ENCODE measurements around the gene FAAH2.
"Not testable (repeated sequence)": the region's sequence is repeated elsewhere in the genome, so short reads cannot be mapped to it uniquely, and the experiment has no call there.

FAAH2 gene, protein sequence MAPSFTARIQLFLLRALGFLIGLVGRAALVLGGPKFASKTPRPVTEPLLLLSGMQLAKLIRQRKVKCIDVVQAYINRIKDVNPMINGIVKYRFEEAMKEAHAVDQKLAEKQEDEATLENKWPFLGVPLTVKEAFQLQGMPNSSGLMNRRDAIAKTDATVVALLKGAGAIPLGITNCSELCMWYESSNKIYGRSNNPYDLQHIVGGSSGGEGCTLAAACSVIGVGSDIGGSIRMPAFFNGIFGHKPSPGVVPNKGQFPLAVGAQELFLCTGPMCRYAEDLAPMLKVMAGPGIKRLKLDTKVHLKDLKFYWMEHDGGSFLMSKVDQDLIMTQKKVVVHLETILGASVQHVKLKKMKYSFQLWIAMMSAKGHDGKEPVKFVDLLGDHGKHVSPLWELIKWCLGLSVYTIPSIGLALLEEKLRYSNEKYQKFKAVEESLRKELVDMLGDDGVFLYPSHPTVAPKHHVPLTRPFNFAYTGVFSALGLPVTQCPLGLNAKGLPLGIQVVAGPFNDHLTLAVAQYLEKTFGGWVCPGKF

DNA sequence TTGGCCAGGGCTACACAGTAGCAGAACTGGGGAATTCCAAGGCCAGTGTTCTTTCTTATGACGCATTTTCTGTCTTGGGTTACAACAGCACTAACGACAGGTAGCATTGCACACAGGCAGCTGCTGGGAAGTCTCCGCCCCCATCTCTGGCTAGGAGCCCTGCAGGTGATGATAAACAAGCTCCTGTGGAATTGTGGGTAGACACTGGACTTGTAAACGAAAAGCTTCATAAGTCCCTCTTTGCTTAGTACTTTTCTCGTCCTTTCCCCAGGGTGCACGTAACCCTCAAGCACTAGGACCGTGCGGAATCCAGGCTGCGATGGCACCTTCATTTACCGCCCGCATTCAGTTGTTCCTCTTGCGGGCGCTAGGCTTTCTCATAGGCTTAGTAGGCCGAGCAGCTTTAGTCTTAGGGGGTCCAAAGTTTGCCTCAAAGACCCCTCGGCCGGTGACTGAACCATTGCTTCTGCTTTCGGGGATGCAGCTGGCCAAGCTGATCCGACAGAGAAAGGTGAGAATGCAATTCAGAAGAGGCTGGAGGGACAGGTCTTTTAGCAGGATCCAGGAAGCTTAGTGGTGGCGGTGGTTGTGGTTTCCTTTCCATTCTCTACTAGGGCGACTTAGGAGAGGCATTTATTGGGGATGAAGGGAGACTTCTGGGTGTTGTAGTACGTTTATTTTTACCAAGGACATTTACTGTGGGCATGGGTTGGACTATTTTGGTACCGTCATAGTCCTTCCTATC is at the start of gene FAAH2:
TSS of gene FAAH2 (plus strand) at position 200 of the 745 bp plus-strand sequence. CDS start at position 320, 120 bp downstream.
- peak; percentile 48 to 56 for DNase-seq

DNA sequence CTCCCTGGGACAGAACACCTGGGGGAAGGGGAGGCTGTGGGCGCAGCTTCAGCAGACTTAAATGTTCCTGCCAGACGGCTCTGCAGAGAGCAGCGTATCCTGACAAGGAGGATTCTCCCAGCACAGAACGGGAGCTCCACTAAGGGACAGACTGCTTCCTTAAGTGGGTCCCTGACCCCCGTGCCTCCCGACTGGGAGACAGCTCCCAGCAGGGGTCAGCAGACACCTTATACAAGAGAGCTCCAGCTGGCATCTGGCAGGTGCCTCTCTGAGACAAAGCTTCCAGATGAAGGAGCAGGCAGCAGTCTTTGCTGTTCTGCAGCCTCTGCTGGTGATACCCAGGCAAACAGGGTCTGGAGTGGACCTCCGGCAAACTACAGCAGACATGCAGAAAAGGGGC is 44.5 kb upstream of the FAAH2 start:
- no peak for DNase-seq

DNA sequence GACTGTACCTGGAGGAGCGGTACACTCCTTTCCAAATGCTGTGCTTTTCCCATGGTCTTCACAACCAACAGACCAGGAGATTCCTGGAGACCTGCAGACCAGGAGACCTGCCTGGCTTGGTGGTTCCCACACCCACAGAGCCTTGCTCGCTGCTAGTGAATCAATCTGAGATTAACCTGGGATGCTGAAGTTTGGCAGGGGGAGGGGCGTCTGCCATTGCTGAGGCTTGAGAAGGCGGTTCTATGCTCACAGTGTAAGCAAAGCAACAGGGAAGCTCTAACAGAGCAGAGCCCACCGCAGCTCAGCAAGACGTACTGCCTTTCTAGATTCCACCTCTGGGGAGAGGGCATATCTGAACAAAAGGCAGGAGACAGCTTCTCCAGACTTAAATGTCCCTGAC is 34.5 kb upstream of the FAAH2 start:
- no peak for DNase-seq

DNA sequence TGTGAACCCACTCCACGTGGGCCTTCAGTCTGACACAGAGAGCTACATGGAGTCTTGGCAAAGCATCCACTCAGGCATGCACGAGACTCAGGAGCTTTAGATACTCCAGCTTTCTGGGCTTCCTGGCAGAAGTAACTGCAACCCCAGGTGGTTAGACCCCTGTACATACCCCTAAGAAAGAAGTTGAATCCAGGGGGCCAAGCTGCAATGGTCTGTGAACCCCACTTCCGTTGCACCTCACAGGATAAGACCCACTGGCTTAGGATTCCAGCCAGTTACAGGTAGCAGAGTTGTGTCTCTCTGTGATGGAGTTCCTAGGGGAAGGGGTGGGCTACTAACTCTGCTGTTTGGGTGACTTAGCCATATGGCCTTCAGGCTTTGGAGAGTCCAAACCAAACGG is 21.4 kb upstream of the FAAH2 start:
- DNase-seq, result no peak

DNA sequence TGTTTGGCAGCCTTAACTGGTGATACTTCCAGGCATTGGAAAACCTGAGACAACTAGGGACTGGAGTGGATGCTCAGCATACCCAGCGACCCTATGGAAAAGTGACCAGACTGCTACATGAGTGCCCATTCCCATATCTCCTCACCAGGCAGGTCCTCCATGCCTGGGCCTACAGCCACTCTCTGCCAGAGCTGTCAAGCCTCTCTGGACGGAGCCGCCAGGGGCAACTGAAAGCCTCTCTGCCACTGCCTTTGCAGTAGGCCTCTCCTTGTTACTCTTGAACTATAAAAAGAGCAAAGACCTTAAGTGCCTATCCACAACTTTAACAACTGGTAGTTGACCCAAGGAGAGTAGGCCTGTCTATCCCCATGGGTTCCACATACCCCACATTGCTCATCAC is 20.2 kb upstream of the FAAH2 start:
- no peak for DNase-seq

DNA sequence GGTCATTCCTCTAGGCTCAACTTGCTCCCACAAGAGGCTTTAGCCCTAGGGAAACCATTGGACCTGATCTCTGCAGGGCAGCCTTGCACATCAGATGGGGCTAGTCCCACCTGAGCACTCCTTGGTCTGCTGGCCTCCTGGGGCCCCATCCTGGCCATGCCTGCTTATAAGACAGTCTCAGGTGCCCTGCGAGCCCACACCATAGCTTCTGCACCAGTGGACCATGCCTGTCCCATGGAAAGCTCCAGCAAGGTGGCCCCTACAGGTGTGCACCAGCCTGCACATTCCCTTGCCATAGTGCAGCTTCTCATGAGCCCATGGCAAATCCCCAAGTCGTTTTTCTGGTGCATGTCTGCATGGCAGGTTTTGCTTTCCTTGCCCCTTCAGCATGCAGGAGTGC is 19.6 kb upstream of the FAAH2 start:
- no peak for DNase-seq

DNA sequence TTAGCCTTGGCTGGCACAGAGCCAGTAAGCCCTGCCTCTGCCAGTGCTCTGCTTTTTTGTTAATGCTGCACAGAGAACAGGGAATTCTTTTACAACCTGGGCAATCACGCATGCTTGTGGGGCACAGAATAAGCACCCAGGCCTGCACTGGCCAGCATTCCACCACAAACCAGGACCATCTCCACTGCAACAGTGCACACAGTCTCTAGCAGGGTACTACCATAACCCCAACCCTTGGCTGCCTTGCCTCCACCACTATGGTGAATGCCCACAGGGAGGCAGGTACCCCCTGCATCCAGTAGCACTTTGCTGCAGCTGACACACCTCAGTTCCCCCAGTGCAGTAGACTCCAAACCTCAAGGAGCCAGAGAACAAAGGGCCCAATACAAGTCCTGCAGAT is 19.2 kb upstream of the FAAH2 start:
- DNase-seq, result no peak

DNA sequence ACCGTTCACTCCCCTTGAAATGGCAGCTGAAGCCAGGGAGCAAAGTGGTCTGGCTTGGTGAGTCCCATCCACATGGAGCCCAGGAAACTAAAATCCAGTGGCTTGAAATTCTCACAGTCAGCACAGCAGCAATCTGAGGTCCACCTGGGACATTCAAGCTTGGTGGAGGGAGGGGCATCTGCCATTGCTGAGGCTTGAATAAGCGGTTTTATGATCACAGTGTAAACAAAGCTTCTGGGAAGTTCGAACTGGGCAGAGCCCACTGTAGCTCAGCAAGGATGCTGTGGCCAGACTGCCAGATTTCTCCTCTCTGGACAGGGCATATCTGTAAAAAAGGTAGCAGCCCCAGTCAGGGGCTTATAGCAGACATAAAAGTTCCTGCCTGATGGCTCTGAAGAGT is 15.5 kb upstream of the FAAH2 start:
- no peak for DNase-seq

DNA sequence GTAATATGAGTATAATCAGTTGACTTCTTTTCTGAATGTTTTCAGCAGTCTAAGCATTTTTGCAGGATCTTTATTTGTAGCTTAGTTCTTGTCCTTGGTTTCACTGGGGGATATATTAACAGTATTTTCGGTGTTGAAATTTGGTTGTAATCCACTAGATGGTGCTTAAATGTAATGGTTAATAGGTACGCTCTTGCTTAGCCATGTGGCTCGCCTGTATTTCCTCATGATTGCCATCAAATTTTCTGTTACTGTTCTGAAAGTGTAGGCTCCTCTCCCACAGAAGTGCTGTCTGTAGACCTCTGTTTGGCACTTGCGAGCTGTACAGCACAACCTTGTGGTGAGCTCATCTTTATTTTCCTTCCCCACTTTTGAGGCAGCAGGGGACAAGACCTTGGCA is 3.9 kb upstream of the FAAH2 start:
- peak in 1 of 2 experiments; percentile 4 for DNase-seq

DNA sequence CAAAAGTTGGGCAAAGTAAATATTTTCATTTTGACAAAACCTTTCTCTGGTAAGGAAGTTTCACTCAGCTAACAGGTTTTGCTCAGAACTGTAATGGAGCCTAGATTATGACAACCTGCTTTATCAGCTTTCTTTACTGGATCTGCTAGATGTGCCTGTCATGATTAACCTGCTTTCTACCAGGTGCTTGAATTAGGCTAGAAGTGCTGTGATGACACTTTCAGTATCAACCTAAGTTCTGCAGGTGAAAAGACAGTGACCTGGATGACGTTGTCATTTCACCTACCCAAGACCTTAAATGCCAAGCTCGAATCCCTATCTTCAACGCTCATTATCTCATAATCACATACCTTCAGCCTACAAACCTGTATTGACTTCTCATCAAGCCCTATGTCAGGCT is 1.5 kb upstream of the FAAH2 start:
- no peak for DNase-seq

DNA sequence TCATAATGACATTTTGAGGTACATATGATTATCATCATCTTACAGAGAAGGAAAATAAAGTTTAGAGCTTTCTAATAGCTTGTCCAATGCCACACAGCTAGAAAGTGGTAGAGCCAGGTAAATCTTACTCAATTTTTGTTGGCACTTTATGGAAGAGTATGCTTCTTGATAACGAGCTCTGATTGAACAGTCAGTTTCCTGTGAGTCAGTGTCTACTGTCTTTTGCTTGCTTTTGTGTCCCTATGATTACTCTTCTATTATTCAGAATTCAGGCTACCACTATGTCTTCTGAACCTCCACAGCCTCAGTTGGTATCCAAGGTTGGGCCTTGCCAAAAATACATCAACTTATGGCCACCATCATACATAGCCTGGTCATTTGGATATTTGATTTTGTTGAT is 2.6 kb downstream of the FAAH2 start:
- no peak for DNase-seq

DNA sequence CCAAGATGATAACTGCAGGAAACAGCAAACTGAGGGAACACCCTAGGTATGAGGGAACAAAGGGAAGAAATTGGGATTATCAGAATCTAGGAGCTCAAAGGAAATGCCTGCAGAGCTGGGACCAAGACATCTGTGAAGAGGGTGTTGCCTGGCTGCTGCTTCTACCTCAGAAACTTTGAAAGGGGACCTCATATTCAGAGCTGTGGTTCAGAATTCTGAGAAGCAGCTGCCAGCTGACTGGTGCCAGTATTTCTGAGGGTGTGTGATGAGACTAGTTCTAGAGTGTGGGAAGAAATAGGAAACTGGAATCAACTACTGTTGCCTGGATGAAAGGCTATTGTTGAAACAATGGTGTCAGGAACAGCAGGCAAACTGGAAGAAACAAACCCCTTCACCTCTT is 8.5 kb downstream of the FAAH2 start:
- no peak for DNase-seq

DNA sequence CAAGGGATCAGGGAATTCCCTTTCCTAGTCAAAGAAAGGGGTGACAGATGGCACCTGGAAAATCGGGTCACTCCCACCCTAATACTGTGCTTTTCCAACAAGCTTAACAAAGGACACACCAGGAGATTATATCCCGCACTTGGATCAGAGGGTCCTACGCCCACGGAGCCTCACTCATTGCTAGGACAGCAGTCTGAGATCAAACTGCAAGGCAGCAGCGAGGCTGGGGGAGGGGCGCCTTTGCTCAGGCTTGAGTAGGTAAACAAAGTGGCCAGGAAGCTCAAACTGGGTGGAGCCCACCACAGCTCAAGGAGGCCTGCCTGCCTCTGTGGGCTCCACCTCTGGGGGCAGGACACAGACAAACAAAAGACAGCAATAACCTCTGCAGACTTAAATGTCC is 9.2 kb downstream of the FAAH2 start:
- not testable (repeated sequence) for DNase-seq

DNA sequence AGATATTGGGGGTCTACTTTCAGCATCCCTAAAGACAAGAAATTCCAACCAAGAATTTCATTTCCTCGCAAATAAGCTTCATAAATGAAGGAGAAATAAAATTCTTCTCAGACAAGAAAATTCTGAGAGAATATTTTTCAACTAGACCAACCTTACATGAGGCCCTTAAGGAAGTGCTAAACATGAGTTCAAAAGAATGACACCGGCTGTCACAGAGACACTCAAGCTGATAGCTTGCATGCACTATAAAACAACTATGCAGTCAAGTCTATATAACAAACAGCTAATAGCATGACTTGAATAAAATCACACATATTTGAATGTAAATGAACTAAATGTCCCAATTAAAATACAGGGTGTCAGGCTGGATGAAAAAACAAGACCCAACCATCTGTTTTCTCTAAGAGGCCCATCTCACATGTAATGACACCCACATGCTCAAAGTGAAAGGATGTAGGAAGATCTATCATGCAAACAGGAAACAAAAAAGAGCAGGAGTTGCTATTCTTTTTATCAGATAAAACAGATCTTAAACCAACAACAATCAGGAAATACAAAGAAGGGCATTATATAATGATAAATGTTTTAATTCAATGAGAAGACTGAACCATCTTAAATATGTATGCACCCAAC is 27.2 kb downstream of the FAAH2 start:
- no peak for DNase-seq

DNA sequence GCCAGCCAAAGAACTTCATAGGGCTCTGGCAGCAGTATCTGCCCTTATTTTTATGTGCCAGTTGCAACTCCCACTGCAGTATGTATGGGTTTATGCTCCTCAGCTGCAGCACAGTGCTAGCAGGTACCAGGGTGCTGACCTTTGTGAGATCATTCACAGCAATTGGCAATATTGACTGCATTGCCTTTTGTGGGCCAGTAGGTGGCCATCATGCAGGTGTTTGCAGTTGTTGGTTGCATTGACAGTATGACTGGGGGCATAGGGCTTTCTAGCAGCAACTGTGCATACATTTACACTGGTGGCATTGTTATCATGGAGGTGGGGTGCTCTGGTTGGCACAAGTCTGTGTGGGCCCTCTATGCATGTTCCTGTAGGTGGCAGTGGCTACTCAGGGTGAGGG is 42.5 kb downstream of the FAAH2 start:
- no peak for DNase-seq

DNA sequence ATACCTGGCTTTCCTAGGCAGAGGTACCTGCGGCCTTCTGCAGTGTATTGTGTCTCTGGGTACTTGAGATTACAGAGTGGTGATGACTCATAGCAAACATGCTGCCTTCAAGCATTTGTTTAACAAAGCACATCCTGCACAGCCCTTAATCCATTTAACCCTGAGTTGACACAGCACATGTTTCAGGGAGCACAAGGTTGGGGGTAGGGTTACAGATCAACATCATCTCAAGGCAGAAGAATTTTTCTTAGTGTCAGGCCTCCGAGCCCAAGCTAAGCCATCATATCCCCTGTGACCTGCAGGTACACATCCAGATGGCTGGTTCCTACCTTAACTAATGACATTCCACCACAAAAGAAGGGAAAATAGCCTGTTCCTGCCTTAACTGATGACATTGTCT is 49.3 kb downstream of the FAAH2 start:
- not testable (repeated sequence) for DNase-seq

DNA sequence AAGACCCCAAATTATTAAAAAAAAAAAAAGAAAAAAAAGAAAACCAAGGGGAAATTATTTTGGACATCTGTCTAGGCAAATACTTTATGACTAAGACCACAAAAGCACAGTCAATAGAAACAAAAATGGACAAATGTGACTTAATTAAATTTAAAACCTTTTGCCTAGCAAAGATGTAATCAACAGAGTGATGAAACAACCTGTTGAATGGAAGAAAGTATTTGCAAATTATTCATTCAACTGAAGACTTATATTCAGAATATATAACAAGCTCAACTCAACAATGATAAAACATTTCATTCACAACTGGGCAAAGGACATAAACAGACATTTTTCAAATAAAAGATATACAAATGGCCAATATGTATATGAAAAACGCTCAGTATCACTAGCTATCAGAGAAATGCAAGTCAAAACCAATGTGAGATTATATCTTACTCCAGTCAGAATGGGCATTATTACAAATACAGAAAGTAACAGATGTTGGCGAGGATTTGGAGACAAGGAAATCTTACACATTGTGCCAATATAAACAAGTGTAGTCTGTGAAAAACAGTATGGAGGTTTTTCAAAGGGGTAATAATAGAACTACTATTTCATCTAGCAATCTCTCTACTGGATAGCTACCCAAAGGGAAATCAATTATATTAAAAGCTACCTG is 67.1 kb downstream of the FAAH2 start:
- no peak for DNase-seq

DNA sequence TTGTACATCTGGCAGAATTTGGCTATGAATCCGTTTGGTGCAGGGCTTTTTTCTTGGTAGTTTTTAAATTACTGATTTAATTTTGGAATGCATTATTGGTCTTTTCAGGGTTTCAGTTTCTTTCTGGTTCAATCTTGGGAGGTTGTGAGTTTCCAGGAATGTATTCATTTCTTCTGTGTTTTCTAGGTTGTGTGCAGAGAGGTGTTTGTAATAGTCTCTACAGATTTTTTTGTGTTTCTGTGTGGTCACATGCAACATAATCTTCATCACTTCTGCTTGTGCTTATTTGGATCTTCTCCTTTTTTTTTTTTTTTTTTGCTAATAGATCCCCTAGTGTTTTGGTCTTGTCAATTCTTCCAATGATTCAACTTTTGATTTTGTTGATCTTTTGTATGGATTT is 77.6 kb downstream of the FAAH2 start:
- DNase-seq, result no peak

DNA sequence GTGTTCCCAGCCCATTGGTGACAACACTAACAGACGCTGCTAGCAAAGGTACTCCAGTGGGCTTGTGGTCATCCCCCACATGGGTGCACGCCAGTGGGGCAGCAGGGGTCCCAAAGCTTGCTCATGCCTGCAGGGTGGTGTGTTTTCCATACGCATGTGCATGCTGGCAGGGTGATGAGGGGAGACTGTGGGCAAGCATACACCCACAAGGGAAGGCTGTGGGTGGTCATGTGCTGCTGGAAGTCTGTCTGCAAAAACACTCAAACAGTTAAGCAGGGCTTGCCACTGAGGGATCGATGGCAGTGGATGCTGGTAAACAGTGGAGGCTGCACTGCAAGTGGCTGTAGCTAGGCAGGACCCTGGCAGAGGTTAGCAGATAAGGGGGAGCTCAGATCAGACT is 79.9 kb downstream of the FAAH2 start:
- DNase-seq, result no peak

DNA sequence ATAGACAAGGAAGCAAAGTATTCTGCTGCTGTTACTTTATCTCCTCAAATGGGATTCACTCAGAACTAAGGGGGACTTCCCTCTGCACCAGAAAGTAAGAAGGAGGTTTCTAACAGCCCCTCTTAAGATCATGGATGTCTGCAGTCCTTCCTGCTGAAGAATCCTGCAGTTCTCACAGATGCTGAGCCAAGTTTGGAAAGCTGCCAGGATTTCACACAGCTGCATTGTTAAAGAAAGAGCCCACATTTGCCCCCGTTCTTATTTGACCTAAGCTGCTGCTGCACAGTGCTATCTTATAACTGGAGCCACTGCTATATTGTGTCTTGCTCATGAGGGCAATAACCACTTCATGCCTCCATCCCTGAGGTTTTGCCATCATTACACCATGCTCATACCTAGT is 81.1 kb downstream of the FAAH2 start:
- no peak for DNase-seq

DNA sequence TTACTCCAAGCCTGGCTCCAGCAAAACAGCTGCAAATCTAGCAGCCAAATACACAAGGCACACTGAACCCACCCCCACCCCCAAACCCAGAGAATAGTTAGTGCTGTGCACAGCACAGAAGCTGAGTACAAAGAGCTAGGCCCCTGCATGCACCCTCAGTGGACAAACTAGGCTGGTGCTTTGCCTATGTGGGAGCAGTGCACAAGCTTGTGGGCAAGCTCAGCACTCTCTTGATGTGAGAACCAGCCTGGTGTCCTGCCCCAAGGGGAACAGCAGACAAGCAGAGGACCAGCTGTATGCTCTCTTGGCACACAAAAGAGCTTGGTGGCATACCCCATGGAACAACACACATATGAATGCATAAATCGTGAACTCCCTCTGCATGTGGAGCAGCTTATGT is 81.7 kb downstream of the FAAH2 start:
- DNase-seq, result no peak

DNA sequence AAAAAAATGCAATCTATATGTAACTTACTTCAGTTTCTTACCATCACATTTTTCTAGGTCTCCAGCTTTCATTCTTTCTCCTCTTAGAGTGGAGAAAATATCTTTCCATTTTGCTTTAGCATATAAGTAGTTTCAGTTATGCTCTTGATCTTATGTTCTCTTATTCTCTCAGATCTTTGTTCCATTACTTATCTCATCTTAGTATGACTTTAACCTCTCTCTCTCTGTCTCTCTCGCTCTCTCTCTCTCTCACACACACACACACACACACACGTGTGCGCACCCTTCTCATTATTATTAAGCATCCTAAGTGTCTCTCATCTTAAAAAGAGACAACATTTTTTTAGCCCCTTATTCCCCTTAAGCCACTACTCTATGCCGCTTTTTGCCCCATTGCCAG is 92.8 kb downstream of the FAAH2 start:
- DNase-seq, result peak; percentile 1 to 3
